GM18526 (cell line): ENCODE results near the gene HOXA6.

Source experiments
- POLR2A ChIP-seq: IDR thresholded peaks from 3 replicates; pipeline ENCODE4 v1.6.1; 2011; ENCODE audit not compliant: insufficient read length; ENCODE audit errors: extremely low read depth

The HOXA6 gene

GRCh38 chr7:27154369-27154768 lies 6.8 kb upstream of the HOXA6 start:
- TF ChIP-seq POLR2A = no peak

GRCh38 chr7:27153526-27153925 lies 6.0 kb upstream of the HOXA6 start:
- no peak for TF ChIP-seq POLR2A

- TF ChIP-seq POLR2A = no peak
These were observed 5.4 kb upstream of the HOXA6 start for GRCh38 chr7:27152816-27153442.

GRCh38 chr7:27151931-27152815 lies 4.6 kb upstream of the HOXA6 start, which contains the start of gene HOXA3:
Gene HOXA3, minus strand, starts transcription at chr7:27152583. Its CDS starts 41,943 bp downstream, at chr7:27110640.
- TF ChIP-seq POLR2A = no peak

GRCh38 chr7:27151341-27151930 lies 3.9 kb upstream of the HOXA6 start:
- no peak for TF ChIP-seq POLR2A

GRCh38 chr7:27150568-27151340 lies 3.2 kb upstream of the HOXA6 start:
- TF ChIP-seq POLR2A = no peak

GRCh38 chr7:27149842-27150567 lies 2.4 kb upstream of the HOXA6 start:
- no peak for TF ChIP-seq POLR2A

GRCh38 chr7:27148756-27149641 lies 1.4 kb upstream of the HOXA6 start:
- no peak for TF ChIP-seq POLR2A

- TF ChIP-seq POLR2A = no peak
These were observed 619 bp upstream of the HOXA6 start for GRCh38 chr7:27148031-27148755.

GRCh38 chr7:27146491-27147198 lies 929 bp downstream of the HOXA6 start:
- TF ChIP-seq POLR2A = no peak

GRCh38 chr7:27145914-27146412 lies 1.6 kb downstream of the HOXA6 start:
- no peak for TF ChIP-seq POLR2A
